Mesenchymal stem cell (in vitro differentiated cells and primary cell): ENCODE data around the gene RSAD1.

Experiments used
- DNase-seq: peaks from one replicate; pipeline ENCODE4 v3.0.0-alpha.2; 2013
- H2AFZ ChIP-seq: one replicate; pipeline ENCODE4 v1.6.1; 2013; ENCODE audit warnings: low read depth, mild to moderate bottlenecking, control low read depth, inconsistent platforms, low read length, moderate library complexity
- H2AK5ac ChIP-seq: 2 replicates; pipeline ENCODE4 v1.6.1; 2013; ENCODE audit warnings: low read length, moderate library complexity, mild to moderate bottlenecking, inconsistent platforms; ENCODE audit not compliant: severe bottlenecking
- H2BK120ac ChIP-seq: one replicate; pipeline ENCODE4 v1.6.1; 2013; ENCODE audit warnings: low read depth, mild to moderate bottlenecking, inconsistent platforms, low read length, moderate library complexity
- H2BK12ac ChIP-seq, 2 experiments: one replicate each; pipeline ENCODE4 v1.6.1; 2013; ENCODE audit warnings: inconsistent platforms in 2 of 2, low read length in 2 of 2, mild to moderate bottlenecking in 2 of 2, moderate library complexity in 2 of 2, control low read depth in 1 of 2
- H2BK15ac ChIP-seq: one replicate; pipeline ENCODE4 v1.6.1; 2013; ENCODE audit warnings: mild to moderate bottlenecking, low read depth, inconsistent platforms; ENCODE audit not compliant: poor library complexity, severe bottlenecking
- H2BK5ac ChIP-seq: 2 replicates; pipeline ENCODE4 v1.6.1; 2013; ENCODE audit warnings: low read depth, mild to moderate bottlenecking, low read length, control low read depth, inconsistent platforms; ENCODE audit not compliant: poor library complexity, severe bottlenecking
- H3K14ac ChIP-seq, 2 experiments: one replicate each; pipeline ENCODE4 v1.6.1; 2013; ENCODE audit warnings: inconsistent platforms in 2 of 2, low read length in 2 of 2, control low read depth in 1 of 2, mild to moderate bottlenecking in 1 of 2, moderate library complexity in 1 of 2
- H3K18ac ChIP-seq, 2 experiments: one replicate each; pipeline ENCODE4 v1.6.1; 2013; ENCODE audit warnings: inconsistent platforms in 2 of 2, low read length in 2 of 2, control low read depth in 1 of 2, low read depth in 1 of 2, mild to moderate bottlenecking in 1 of 2
- H3K23ac ChIP-seq, 2 experiments: one replicate each; pipeline ENCODE4 v1.6.1; 2013; ENCODE audit warnings: inconsistent platforms in 2 of 2, low read length in 2 of 2, mild to moderate bottlenecking in 2 of 2, moderate library complexity in 2 of 2, control low read depth in 1 of 2
- H3K27ac ChIP-seq: 2 replicates; pipeline ENCODE4 v1.5.1; 2013; ENCODE audit warnings: mild to moderate bottlenecking, moderate library complexity, low read length, control low read depth, inconsistent platforms; ENCODE audit not compliant: poor library complexity, severe bottlenecking
- H3K27me3 ChIP-seq, 2 experiments: 2 replicates each; pipeline versions ENCODE4 v1.6.1 to v1.7.0; 2013; ENCODE audit warnings: low read length in 2 of 2, mild to moderate bottlenecking in 2 of 2, moderate library complexity in 2 of 2, control low read depth in 1 of 2, inconsistent platforms in 1 of 2; ENCODE audit not compliant: control insufficient read depth in 1 of 2, insufficient read depth in 1 of 2
- H3K36me3 ChIP-seq, 2 experiments: 2 replicates each; pipeline versions ENCODE4 v1.6.1 to v1.7.0; 2013; ENCODE audit warnings: low read length in 2 of 2, control low read depth in 1 of 2, inconsistent platforms in 1 of 2, low read depth in 1 of 2, mild to moderate bottlenecking in 1 of 2; ENCODE audit not compliant: insufficient read depth in 2 of 2, control insufficient read depth in 1 of 2
- H3K4ac ChIP-seq, 2 experiments: one replicate each; pipeline ENCODE4 v1.6.1; 2013; ENCODE audit warnings: inconsistent platforms in 2 of 2, low read length in 2 of 2, mild to moderate bottlenecking in 2 of 2, moderate library complexity in 2 of 2, control low read depth in 1 of 2, low read depth in 1 of 2
- H3K4me1 ChIP-seq: 2 replicates; pipeline ENCODE4 v1.6.1; 2013; ENCODE audit warnings: low read depth, low read length, control low read depth; ENCODE audit not compliant: control insufficient read depth, insufficient read depth
- H3K4me2 ChIP-seq: 2 replicates; pipeline ENCODE4 v1.6.1; 2013; ENCODE audit warnings: low read length, mild to moderate bottlenecking, inconsistent platforms; ENCODE audit not compliant: poor library complexity, severe bottlenecking
- H3K4me3 ChIP-seq, 2 experiments: 2 replicates each; pipeline versions ENCODE4 v1.5.1 to v1.7.0; 2013; ENCODE audit warnings: low read length in 2 of 2, mild to moderate bottlenecking in 2 of 2, control low read depth in 1 of 2, low read depth in 1 of 2; ENCODE audit not compliant: insufficient read depth in 1 of 2
- H3K79me1 ChIP-seq: replicated peaks from 2 replicates; pipeline ENCODE4 v1.6.1; 2013; ENCODE audit warnings: mild to moderate bottlenecking, control low read depth, low read length, inconsistent platforms; ENCODE audit not compliant: poor library complexity, severe bottlenecking
- H3K9ac ChIP-seq: 2 replicates; pipeline ENCODE4 v1.7.0; 2013; ENCODE audit warnings: mild to moderate bottlenecking, low read length, moderate library complexity
- H3K9me3 ChIP-seq: 2 replicates; pipeline ENCODE4 v1.7.0; 2013; ENCODE audit warnings: mild to moderate bottlenecking, low read length; ENCODE audit not compliant: control insufficient read depth
- H4K8ac ChIP-seq: one replicate; pipeline ENCODE4 v1.6.1; 2013; ENCODE audit warnings: inconsistent platforms, mild to moderate bottlenecking, low read length, moderate library complexity
- H4K91ac ChIP-seq: one replicate; pipeline ENCODE4 v1.6.1; 2013; ENCODE audit warnings: mild to moderate bottlenecking, low read length, inconsistent platforms
- WGBS: methylation state at CpG from one replicate; pipeline ENCODE4 v1.1.7; 2013; ENCODE audit warnings: mixed read lengths; 5-methylcytosine and 5-hydroxymethylcytosine counted together

Gene RSAD1

DNA sequence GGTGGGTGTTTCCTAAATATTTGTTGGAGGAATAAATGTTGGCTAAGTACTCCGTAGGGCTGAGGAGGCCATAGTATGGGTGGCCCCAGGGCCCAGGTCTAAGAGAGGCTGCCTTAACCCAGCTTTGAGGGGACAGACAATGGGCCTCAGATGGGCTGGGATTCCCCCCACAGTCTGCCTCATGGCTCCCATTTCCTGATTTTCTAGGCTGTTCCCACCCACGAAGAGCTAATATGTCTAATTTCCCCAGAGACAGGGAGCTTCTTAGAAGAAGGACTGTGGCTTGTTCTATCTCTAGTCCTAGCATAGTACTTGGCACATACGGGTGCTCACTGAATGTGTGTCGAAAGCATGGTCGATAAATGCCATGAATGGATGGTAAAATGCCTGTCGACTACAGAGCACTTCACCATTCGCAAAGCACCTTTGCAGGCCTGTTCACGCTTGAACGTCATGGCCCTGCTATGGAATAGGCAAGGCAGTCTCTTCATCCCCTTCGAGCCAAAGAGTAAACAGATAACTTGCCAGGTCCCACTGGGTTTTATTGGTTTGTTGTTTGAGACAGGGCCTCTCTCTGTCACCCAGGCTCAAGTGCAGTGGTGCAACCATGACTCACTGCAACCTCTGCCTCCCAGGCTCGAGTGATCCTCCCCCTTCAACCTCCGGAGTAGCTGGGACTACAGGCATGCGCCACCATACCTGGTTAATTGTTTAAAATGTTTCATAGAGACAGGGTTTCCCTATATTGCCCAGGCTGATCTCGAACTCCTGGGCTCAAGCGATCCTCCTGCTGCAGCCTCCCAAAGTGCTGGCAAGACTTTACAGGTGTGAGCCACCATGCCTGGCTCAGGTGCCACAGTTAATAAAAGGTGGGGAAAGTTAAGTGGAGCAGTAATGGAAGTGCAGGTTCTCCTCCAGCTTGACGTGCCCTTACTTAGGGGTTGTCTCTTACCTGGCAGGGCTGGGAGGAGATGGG is 19.7 kb upstream of the RSAD1 start:
- no peak overlapping the region for H2BK15ac ChIP-seq
- H3K9me3 ChIP-seq, result no peaks in the 10 kb centered on the region
- H2BK120ac ChIP-seq, result no peak overlapping the region
- no peak overlapping the region for H2AFZ ChIP-seq
- no peak overlapping the region for H2BK5ac ChIP-seq
- H3K4ac ChIP-seq, result no peak overlapping the region
- H3K4me1 ChIP-seq, result peaks cover 8% of the 10 kb centered on the region
- H3K23ac ChIP-seq, result no peak overlapping the region
- no peak overlapping the region for H3K9ac ChIP-seq
- H2BK12ac ChIP-seq, result no peak overlapping the region
- DNase-seq, result peak; percentile 69
- no peak overlapping the region for H3K14ac ChIP-seq
- 80% methylated on average over 16 of the region's 16 CpGs for whole genome bisulfite sequencing
- H3K18ac ChIP-seq, result no peak overlapping the region
- H2AK5ac ChIP-seq, result no peak overlapping the region
- no peak overlapping the region for H3K4me2 ChIP-seq
- H3K79me1 ChIP-seq, result peaks cover 3% of the 10 kb centered on the region
- no peak overlapping the region for H3K4me3 ChIP-seq
- no peaks in the 10 kb centered on the region for H3K27me3 ChIP-seq
- H3K27ac ChIP-seq, result no peak overlapping the region
- H4K8ac ChIP-seq, result no peak overlapping the region
- no peak overlapping the region for H4K91ac ChIP-seq
- H3K36me3 ChIP-seq, result peaks cover 0 to 46% of the 10 kb centered on the region in 2 experiments

DNA sequence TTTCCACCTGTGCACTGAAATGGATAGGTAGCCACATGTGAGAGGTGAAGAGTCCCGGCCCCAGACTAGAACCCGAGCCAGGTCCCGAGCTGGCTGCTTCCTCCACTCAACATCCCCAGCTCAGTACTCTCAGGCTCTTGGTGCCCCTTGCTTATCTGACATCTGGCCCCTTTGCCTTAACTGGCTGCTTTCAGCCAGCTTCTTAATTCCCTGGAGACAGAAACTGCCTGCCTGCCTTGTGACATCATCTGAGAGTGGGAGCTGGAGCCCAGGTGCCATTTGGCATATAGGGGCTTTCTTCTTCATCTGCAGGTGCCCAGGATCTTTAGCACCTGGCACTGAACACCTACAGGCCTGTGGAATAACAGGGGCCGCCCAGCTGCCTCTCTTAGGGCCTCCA is 18.9 kb upstream of the RSAD1 start:
- Histone ChIP-seq H3K4me1 (peaks cover 8% of the 10 kb centered on the region), H3K4me3 (no peak overlapping the region), H2BK120ac (no peak overlapping the region), H4K91ac (no peak overlapping the region), H3K9ac (no peak overlapping the region), H3K27ac (no peak overlapping the region), H2BK15ac (no peak overlapping the region), H3K27me3 (no peaks in the 10 kb centered on the region), H2AK5ac (no peak overlapping the region), H3K79me1 (peaks cover 3% of the 10 kb centered on the region), H4K8ac (no peak overlapping the region), H3K9me3 (no peaks in the 10 kb centered on the region), H2BK12ac (no peak overlapping the region), H2BK5ac (no peak overlapping the region), H3K36me3 (peaks cover 0 to 52% of the 10 kb centered on the region in 2 experiments), H3K4ac (no peak overlapping the region), H2AFZ (no peak overlapping the region), H3K23ac (no peak overlapping the region), H3K14ac (no peak overlapping the region), H3K18ac (no peak overlapping the region), H3K4me2 (no peak overlapping the region)
- no peak for DNase-seq
- 96% methylated on average over 4 of the region's 4 CpGs for WGBS

DNA sequence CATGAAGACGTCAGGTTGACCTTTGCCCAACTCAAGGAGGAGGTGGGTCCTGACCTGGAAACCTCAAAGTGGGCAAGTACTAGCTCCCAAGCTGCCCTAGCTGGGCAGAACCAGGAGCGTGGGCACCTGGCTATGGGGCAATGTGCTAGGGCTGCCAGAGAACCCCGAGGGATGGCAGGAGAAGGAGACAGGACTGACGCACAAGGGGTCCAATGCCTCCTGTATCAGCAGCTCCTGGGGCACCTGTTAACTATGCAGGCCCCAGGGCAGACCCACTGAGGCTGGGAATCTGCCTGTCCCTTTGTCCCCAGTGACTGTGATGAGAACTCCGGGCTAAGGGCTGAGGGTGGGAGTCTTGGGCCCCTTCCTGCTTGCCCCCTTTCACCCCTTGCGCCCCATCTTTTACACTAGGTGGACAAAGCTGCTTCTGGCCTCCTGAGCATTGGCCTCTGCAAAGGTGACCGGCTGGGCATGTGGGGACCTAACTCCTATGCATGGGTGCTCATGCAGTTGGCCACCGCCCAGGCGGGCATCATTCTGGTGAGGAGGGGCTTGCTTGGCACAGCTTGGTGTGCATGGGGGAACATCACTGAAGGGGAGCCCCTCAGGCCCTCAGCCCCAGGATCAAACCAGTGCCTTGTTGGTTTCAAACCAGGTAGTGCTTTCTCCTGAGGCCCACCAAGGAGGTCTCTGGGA is 17.7 kb upstream of the RSAD1 start:
- WGBS, result 94% methylated on average over 9 of the region's 9 CpGs
- no peak overlapping the region for H2AK5ac ChIP-seq
- H2BK120ac ChIP-seq, result no peak overlapping the region
- H3K18ac ChIP-seq, result no peak overlapping the region
- H2BK5ac ChIP-seq, result no peak overlapping the region
- H3K14ac ChIP-seq, result no peak overlapping the region
- H2AFZ ChIP-seq, result no peak overlapping the region
- H3K36me3 ChIP-seq, result peaks cover 0 to 51% of the 10 kb centered on the region in 2 experiments
- no peak overlapping the region for H3K4me2 ChIP-seq
- H3K4ac ChIP-seq, result peak overlapping the region in 1 of 2 experiments; percentile 6
- H2BK12ac ChIP-seq, result no peak overlapping the region
- no peaks in the 10 kb centered on the region for H3K27me3 ChIP-seq
- H3K9ac ChIP-seq, result no peak overlapping the region
- no peak overlapping the region for H3K27ac ChIP-seq
- no peak overlapping the region for H4K91ac ChIP-seq
- H3K4me3 ChIP-seq, result no peak overlapping the region
- no peak for DNase-seq
- no peak overlapping the region for H2BK15ac ChIP-seq
- H3K79me1 ChIP-seq, result no peaks in the 10 kb centered on the region
- no peaks in the 10 kb centered on the region for H3K9me3 ChIP-seq
- no peak overlapping the region for H4K8ac ChIP-seq
- H3K23ac ChIP-seq, result no peak overlapping the region
- peaks cover 8% of the 10 kb centered on the region for H3K4me1 ChIP-seq

DNA sequence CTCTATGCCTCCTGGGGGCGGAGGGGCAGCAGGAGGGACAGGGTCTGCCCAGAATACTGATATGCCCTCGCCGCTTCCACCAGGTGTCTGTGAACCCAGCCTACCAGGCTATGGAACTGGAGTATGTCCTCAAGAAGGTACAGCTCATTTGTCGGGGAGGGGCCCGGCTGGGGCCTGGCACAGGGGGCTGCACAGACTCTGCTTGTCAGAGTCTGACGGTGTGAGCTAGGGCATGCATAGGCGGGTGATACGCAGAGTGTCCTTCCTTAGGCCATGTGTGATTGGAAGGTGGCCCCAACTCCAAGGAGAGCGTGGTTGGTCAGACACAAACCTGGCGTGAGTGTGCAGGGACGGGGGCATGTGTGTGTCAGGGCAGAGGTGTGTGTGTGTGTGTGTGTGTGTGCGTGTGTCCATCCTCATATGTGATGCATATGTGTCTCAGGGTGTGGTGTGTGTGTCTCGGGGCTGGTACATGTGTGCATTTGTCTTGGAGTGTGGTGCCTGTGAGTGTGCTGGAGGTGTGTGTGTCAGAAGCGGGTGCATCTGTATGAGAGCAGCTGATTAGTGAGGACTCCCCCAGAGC is 17.0 kb upstream of the RSAD1 start:
- peak overlapping the region in 1 of 2 experiments; percentile 2 for H3K14ac ChIP-seq

More for the DNA sequence above, 17.0 kb upstream of the RSAD1 start:
- Histone ChIP-seq H3K27me3 (peaks cover 0 to 4% of the 10 kb centered on the region in 2 experiments), H3K36me3 (peaks cover 0 to 47% of the 10 kb centered on the region in 2 experiments), H3K4ac (no peak overlapping the region), H2AFZ (no peak overlapping the region), H4K8ac (no peak overlapping the region), H2BK120ac (no peak overlapping the region), H3K9me3 (no peaks in the 10 kb centered on the region), H3K18ac (no peak overlapping the region), H3K4me1 (peaks cover 8% of the 10 kb centered on the region), H2AK5ac (no peak overlapping the region), H2BK15ac (no peak overlapping the region), H3K4me3 (no peak overlapping the region), H2BK12ac (no peak overlapping the region), H3K23ac (no peak overlapping the region), H3K4me2 (no peak overlapping the region), H3K27ac (no peak overlapping the region), H2BK5ac (no peak overlapping the region), H3K79me1 (no peaks in the 10 kb centered on the region), H3K9ac (no peak overlapping the region), H4K91ac (no peak overlapping the region)
- WGBS, result 96% methylated on average over 14 of the region's 14 CpGs
- no peak for DNase-seq
